ENCODE results near the gene CREB3L1. TPM values are rescaled to one million over a fixed set of nuclear protein-coding genes. Genes with fewer than 3 reads are reported as not detected.

CREB3L1 gene
- total RNA-seq, 4 donors from 2014 or later: 0.27 to 0.69 (median 0.57) TPM

DNA sequence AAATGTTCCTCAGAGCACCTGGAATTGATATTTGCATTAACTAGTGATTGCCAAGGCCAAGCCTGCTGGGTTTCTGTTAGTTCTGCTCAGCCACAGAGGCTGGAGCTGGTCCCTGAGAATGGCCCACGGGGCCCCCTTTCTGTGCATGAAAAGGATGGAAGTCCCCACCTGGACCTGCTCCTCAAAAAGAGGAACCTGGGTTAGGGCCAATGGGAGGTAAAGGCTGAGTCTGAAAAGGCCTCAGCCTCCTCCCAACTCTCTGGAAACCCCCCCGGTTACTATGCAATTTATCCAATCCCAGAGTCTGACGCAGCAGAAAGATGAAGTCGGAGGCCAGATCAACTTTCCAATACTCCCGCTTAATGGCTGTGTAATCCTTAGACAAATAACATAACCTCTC, 6.8 kb upstream of the CREB3L1 start:
- DNase-seq (no peak), ATAC-seq (no peak)
- in situ Hi-C loops (cut with MboI; ENCODE audit: low sequenced_read_pairs in 4 of 4) (no loop called here), intact Hi-C loops (cut with DNase I; ENCODE audit: low total_unique reads) (no loop called here)
- TF ChIP-seq, protein P1, sequence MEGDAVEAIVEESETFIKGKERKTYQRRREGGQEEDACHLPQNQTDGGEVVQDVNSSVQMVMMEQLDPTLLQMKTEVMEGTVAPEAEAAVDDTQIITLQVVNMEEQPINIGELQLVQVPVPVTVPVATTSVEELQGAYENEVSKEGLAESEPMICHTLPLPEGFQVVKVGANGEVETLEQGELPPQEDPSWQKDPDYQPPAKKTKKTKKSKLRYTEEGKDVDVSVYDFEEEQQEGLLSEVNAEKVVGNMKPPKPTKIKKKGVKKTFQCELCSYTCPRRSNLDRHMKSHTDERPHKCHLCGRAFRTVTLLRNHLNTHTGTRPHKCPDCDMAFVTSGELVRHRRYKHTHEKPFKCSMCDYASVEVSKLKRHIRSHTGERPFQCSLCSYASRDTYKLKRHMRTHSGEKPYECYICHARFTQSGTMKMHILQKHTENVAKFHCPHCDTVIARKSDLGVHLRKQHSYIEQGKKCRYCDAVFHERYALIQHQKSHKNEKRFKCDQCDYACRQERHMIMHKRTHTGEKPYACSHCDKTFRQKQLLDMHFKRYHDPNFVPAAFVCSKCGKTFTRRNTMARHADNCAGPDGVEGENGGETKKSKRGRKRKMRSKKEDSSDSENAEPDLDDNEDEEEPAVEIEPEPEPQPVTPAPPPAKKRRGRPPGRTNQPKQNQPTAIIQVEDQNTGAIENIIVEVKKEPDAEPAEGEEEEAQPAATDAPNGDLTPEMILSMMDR (IDR thresholded peaks at IDR 0.05 in 4 of 5, conservative IDR thresholded peaks at IDR 0.05 in 1 of 5): no peak
- no peak for TF ChIP-seq POLR2A (IDR thresholded peaks at IDR 0.05)
- Histone ChIP-seq H3K4me3 (no peak overlapping the region), H3K9me3 (no peaks in the 10 kb centered on the region), H3K36me3 (no peaks in the 10 kb centered on the region), H3K27ac (no peak overlapping the region), H3K27me3 (peaks cover 0 to under 1% (median 0%) of the 10 kb centered on the region in 3 donors), H3K4me1 (peaks cover 10 to 14% of the 10 kb centered on the region in 2 donors)

GRCh38 chr11:46271407-46271806, 6.1 kb upstream of the CREB3L1 start:
- no peak overlapping the region for H3K4me3 ChIP-seq
- H3K27ac ChIP-seq: no peak overlapping the region
- no peaks in the 10 kb centered on the region for H3K36me3 ChIP-seq
- in situ Hi-C loops (cut with MboI; ENCODE audit: low sequenced_read_pairs in 4 of 4) (no loop called here), intact Hi-C loops (cut with DNase I; ENCODE audit: low total_unique reads) (no loop called here)
- DNase-seq (no peak), ATAC-seq (no peak)
- TF ChIP-seq, protein P1 (IDR thresholded peaks at IDR 0.05 in 4 of 5, conservative IDR thresholded peaks at IDR 0.05 in 1 of 5): no peak
- TF ChIP-seq POLR2A (IDR thresholded peaks at IDR 0.05): no peak
- peaks cover 2 to 8% (median 6%) of the 10 kb centered on the region in 3 donors for H3K27me3 ChIP-seq
- peaks cover 14 to 15% of the 10 kb centered on the region in 2 donors for H3K4me1 ChIP-seq
- no peaks in the 10 kb centered on the region for H3K9me3 ChIP-seq

DNA sequence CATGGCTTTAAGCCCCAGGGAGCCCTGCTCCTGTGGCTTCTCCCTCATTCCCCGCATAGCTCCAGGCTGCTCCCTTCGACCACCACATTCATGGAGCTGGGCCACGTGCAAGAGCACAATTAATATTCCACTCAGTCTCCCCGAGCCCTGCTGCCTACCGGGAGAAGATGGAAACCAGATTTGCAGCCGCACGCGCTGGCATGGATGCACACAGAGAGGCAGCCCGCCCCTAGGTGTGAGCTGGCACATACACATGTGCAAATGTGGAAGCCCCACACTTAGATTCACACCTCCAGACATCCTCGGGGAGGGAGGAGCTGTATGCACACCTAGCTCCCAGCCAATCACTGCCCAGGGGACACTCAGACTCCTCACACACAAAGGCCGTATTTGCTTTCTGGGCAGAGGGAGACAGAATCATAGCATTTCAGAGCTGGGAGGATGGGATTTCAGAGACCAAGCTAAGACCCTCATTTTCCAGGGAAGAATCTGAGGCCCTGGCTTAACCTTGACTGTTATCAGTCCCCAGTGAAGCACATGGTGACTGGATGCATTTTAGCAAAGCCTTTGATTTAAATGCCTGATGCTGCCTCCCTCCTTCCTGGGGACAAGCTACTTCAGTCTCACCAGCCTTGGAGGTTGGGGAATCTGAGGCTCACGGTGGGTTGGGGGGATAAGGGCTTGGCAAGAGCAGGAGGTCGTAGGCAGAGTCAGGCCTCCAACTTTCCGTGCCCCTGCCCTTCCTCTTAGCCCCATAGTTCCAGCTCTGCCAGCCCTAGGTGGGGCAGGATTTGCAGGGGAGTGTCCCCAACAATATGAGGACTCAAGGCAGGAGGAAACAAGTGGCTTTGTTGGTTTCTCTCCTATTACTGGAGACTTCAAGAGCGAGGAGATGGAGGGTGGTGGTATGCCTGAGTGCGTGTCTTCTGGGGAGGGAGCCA, 5.3 kb upstream of the CREB3L1 start:
- ATAC-seq (no peak), DNase-seq (no peak)
- H3K36me3 ChIP-seq: no peaks in the 10 kb centered on the region
- TF ChIP-seq, protein P1 (IDR thresholded peaks at IDR 0.05 in 4 of 5, conservative IDR thresholded peaks at IDR 0.05 in 1 of 5): no peak
- no peak for TF ChIP-seq POLR2A (IDR thresholded peaks at IDR 0.05)
- H3K27ac ChIP-seq: peak overlapping the region; percentile 55 to 72 (median 66)
- in situ Hi-C loops (cut with MboI; ENCODE audit: low sequenced_read_pairs in 4 of 4) (no loop called here), intact Hi-C loops (cut with DNase I; ENCODE audit: low total_unique reads) (no loop called here)
- H3K27me3 ChIP-seq: peaks cover 8 to 15% (median 13%) of the 10 kb centered on the region in 3 donors
- H3K4me3 ChIP-seq: no peak overlapping the region
- H3K4me1 ChIP-seq: peaks cover 18 to 20% of the 10 kb centered on the region in 2 donors
- no peaks in the 10 kb centered on the region for H3K9me3 ChIP-seq

- Histone ChIP-seq H3K4me3 (no peak overlapping the region), H3K36me3 (no peaks in the 10 kb centered on the region), H3K4me1 (peaks cover 20 to 24% of the 10 kb centered on the region in 2 donors), H3K27ac (peak overlapping the region; percentile 55 to 72 (median 66)), H3K27me3 (peaks cover 12 to 23% (median 19%) of the 10 kb centered on the region in 3 donors), H3K9me3 (no peaks in the 10 kb centered on the region)
- intact Hi-C loops (cut with DNase I; ENCODE audit: low total_unique reads) (no loop called here), in situ Hi-C loops (cut with MboI; ENCODE audit: low sequenced_read_pairs in 4 of 4) (no loop called here)
- ATAC-seq: peak; percentile 60 to 71
- no peak for DNase-seq
- no peak for TF ChIP-seq POLR2A (IDR thresholded peaks at IDR 0.05)
- TF ChIP-seq, protein P1 (IDR thresholded peaks at IDR 0.05 in 4 of 5, conservative IDR thresholded peaks at IDR 0.05 in 1 of 5): no peak
Measured at GRCh38 chr11:46272816-46273427, 4.5 kb upstream of the CREB3L1 start.

All from gastrocnemius medialis (tissue), 4 donors.